ENCODE results near the gene BMF.

The BMF gene

DNA sequence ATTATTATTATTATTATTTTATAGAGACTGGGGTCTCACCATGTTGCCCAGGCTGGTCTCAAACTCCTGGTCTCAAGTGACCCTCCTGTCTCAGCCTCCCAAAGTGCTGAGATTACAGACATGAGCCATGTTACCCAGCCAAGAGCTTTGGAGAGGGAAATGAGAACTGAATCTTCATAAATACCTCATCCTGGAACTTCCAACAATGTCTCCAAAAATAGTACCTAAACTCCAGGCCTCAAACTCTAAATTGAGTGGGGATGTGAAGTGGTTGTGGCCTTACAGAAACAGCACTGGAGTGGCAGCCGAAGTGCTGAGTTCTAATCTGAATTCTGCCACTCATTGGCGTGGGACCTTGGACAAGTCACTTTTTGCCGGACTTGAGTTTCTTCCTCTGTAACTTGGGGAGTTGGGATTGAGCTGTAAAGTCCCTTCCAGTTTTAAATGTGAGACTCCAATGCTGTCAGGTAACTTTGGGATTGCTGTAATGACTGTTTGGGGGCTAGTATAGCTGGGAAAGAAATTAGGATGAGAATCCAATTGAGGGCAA lies 59.7 kb downstream of the BMF start:
- TF ChIP-seq, protein P1, sequence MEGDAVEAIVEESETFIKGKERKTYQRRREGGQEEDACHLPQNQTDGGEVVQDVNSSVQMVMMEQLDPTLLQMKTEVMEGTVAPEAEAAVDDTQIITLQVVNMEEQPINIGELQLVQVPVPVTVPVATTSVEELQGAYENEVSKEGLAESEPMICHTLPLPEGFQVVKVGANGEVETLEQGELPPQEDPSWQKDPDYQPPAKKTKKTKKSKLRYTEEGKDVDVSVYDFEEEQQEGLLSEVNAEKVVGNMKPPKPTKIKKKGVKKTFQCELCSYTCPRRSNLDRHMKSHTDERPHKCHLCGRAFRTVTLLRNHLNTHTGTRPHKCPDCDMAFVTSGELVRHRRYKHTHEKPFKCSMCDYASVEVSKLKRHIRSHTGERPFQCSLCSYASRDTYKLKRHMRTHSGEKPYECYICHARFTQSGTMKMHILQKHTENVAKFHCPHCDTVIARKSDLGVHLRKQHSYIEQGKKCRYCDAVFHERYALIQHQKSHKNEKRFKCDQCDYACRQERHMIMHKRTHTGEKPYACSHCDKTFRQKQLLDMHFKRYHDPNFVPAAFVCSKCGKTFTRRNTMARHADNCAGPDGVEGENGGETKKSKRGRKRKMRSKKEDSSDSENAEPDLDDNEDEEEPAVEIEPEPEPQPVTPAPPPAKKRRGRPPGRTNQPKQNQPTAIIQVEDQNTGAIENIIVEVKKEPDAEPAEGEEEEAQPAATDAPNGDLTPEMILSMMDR (conservative IDR thresholded peaks at IDR 0.05; ENCODE audit: low read depth, low read length) = no peak
- no peak overlapping the region for H3K4me3 ChIP-seq (ENCODE audit: low read length)
- no peak for DNase-seq (ENCODE audit: low read depth)

DNA sequence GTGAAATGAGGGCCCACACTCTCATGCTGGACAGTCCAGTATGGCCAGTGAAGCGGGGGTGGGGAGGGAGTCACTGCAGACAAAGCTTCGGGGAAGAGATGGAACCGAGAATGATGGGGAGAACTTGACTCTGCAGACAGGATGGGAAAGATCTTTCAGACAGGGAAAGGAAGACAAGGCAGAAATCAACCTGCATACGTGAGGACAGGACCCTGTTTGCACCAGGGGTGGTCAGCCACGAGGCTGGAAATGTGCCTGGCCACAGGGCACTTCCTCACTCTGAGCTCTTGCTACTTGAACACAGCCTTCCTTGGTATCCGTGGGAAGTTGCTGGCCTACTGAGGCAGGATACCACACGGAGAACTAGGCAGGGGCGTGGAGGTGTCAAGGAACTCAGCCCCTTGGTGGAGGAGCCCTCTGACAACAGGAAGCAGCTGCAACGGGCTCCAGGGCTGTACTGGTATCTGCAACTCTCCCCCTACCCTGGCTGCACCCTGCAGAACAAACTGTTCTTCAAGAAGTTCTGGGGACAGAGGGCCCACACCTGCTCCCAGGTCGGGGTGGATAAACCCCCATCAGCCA lies 60.4 kb downstream of the BMF start:
- H3K4me3 ChIP-seq (ENCODE audit: low read length) = no peak overlapping the region
- TF ChIP-seq, protein P1 (conservative IDR thresholded peaks at IDR 0.05; ENCODE audit: low read depth, low read length) = no peak
- no peak for DNase-seq (ENCODE audit: low read depth)

DNA sequence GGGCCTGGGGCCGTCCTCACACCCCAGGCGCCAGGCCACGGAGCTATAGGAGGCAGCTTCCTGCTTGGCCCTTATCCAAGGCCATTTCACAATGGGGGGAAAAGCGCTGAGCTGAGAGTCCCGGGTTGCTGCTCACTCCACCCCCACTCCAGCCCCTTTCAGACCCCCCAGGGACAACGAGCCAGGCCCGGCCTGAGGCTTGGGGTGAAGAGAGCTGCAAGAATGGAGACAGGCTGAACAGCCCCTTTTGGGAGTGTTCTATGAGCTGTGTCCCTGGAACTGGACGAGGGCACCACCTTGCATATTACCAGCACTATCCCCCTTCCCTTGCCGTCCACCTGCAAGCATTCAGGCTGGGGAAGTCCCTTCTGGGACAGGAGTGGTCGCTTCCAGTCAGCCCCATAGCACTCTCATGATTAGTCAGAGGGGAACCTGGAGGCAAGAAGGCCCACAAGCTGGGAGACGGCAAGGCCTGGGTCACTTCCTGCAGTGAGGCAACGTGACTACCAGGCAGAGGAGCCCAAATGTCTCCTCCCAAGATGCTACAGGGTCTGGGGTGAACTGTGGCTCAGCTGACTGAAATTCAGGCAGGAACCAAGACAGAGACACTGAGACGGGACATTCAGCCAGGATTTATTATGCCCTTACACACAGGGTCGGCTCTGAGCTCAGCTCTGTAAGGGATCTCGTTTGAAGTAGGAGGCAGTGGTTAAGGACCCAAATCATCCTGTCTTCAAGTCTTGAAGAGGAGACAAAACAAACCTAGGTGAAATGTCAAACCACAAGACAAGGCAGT lies 61.1 kb downstream of the BMF start:
- DNase-seq (ENCODE audit: low read depth) = no peak
- TF ChIP-seq, protein P1 (conservative IDR thresholded peaks at IDR 0.05; ENCODE audit: low read depth, low read length) = no peak
- H3K4me3 ChIP-seq (ENCODE audit: low read length) = no peak overlapping the region

DNA sequence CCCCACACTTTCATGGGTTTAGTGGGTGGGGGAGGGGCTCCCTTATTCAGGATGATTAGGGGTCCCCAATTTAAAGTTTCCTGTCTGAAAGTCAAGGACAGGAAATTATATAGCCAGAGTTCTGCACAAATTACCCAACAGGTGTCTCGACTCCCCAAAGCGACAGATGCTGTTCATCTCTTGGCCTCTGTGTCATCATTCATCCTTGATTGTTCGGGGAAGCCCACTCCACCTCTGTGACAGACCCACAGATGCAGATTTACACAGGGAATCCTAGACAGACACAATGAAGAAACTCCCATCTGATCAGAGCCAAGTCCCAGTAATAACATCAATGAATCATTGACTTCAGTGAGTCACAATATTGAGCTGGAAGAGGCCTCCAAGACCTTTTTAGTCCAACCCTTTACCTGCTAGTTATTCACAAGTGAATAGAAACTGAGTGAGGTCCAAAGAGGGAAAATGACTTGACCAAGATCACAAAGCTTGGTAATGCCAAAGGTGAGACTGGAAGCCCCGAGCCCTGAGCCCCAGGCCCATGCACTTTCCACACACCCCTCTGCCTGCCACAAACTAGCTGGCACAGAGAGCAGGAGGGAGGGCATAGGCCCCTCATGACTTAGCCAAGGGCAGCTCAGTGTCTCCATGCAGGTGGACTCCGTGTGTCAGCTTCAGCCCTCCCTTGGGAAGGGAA lies 61.8 kb downstream of the BMF start:
- DNase-seq (ENCODE audit: low read depth) = no peak
- H3K4me3 ChIP-seq (ENCODE audit: low read length) = no peak overlapping the region
- TF ChIP-seq, protein P1 (conservative IDR thresholded peaks at IDR 0.05; ENCODE audit: low read depth, low read length) = no peak

DNA sequence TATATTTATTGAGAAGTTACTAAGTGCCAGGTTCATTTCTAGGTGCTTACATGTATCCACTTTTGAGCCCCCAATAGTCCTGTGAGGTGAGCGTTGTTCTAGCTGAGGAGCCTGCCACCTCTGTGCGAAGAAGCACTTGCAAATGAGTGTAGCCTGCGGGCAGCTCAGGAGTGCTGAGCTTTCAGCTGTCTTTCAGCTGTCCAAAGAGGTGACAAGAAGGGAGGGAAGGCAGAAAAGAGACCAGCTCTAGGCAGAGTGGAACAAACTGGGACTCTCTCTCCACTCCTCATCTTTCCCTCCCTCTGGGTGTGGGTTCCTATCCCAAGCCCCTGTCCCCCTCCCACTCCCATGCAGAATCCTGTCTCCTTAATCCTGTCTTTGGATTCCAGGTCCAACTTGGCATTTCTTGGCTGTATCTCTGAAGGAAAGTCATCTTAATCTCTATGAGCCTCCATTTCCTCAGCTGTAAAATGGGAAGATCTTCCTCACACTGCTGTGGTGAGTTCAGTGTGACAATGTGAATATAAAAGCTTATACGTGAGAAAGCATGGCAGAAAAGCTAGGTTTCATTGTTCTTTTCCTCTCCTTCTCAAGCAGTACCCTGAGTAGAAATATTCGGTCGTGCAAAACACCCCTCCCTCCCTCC lies 63.0 kb downstream of the BMF start:
- TF ChIP-seq, protein P1 (conservative IDR thresholded peaks at IDR 0.05; ENCODE audit: low read depth, low read length) = no peak
- DNase-seq (ENCODE audit: low read depth) = no peak
- H3K4me3 ChIP-seq (ENCODE audit: low read length) = no peak overlapping the region

DNA sequence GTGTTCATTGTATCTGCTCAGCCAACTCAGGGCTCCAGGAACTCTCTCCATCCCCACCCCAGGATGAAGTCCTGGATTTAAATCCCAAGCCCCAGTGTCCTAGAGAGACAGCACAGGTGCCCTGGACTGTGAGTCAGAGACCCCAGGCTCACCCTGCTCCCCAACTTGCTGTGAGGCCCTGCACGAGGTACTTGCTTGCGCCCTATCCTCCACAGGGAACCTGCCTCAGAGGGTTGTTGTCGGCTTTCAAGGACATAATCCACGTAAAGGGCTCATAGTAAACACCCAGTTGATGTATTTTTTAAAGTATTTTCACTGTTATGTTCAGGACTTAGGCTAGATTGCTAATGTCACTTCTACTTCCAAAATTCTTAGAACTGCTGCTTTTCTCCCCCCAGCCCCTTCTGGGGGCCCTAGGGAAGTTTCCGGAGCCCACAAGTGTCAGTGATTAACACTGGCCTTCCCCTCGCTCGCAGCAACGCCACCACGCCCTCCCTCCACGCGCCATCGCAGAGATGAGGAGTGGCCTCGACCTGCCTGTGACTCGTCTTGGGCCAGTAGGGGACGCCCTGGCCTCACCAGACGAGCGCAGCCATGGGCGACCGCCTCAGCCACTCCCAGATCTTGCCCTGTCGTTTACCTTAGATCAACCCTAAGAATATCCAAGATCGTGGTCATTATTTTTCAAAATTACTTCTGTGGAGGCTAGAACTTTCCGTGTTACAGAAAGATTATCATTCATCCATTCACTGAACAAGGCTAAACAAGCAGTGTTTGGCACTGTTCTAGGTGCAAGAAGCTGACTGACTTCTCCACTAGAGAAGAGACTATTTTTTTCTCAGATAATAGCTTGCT lies 63.7 kb downstream of the BMF start:
- H3K4me3 ChIP-seq (ENCODE audit: low read length) = peak overlapping the region; percentile 20
- TF ChIP-seq, protein P1 (conservative IDR thresholded peaks at IDR 0.05; ENCODE audit: low read depth, low read length) = peak; percentile 81

More for the DNA sequence above, 63.7 kb downstream of the BMF start:
- peak; percentile 71 for DNase-seq (ENCODE audit: low read depth)
